ENCODE results near the gene DRC1.
"Not testable (repeated sequence)": the region's sequence is repeated elsewhere in the genome, so short reads cannot be mapped to it uniquely, and the experiment has no call there.

DRC1 gene

GRCh38 chr2:26401739-26402541 lies at the start of gene DRC1:
Gene DRC1 (plus strand): TSS chr2:26401920. CDS start chr2:26401990, 70 bp downstream.
- peak; percentile 71 for DNase-seq

- no peak for DNase-seq
These were observed 48.8 kb upstream of the DRC1 start for GRCh38 chr2:26352892-26353291.

GRCh38 chr2:26354469-26354868 lies 47.3 kb upstream of the DRC1 start:
- DNase-seq = not testable (repeated sequence)

GRCh38 chr2:26355038-26355995 lies 46.4 kb upstream of the DRC1 start:
- peak; percentile 64 for DNase-seq

- DNase-seq = no peak
These were observed 45.6 kb upstream of the DRC1 start for GRCh38 chr2:26356111-26356510.

GRCh38 chr2:26356771-26357170 lies 44.9 kb upstream of the DRC1 start:
- no peak for DNase-seq

- DNase-seq = no peak
These were observed 41.7 kb upstream of the DRC1 start for GRCh38 chr2:26359886-26360473.

GRCh38 chr2:26363323-26363722 lies 38.4 kb upstream of the DRC1 start:
- no peak for DNase-seq

- no peak for DNase-seq
These were observed 37.8 kb upstream of the DRC1 start for GRCh38 chr2:26363958-26364357.

GRCh38 chr2:26364669-26365068 lies 37.1 kb upstream of the DRC1 start:
- DNase-seq = no peak

- no peak for DNase-seq
These were observed 34.8 kb upstream of the DRC1 start for GRCh38 chr2:26366957-26367356.

GRCh38 chr2:26369664-26370063 lies 32.1 kb upstream of the DRC1 start:
- DNase-seq = not testable (repeated sequence)

- not testable (repeated sequence) for DNase-seq
These were observed 30.8 kb upstream of the DRC1 start for GRCh38 chr2:26370909-26371308.

GRCh38 chr2:26376799-26377198 lies 24.9 kb upstream of the DRC1 start:
- DNase-seq = no peak

GRCh38 chr2:26380281-26380680 lies 21.4 kb upstream of the DRC1 start:
- no peak for DNase-seq

- DNase-seq = no peak
These were observed 19.2 kb upstream of the DRC1 start for GRCh38 chr2:26382564-26382963.

GRCh38 chr2:26384183-26384582 lies 17.5 kb upstream of the DRC1 start:
- DNase-seq = no peak

- DNase-seq = no peak
These were observed 17.1 kb upstream of the DRC1 start for GRCh38 chr2:26384597-26384996.

- no peak for DNase-seq
These were observed 14.5 kb upstream of the DRC1 start for GRCh38 chr2:26387189-26387588.

GRCh38 chr2:26394694-26395093 lies 7.0 kb upstream of the DRC1 start:
- DNase-seq = no peak

- no peak for DNase-seq
These were observed 6.3 kb upstream of the DRC1 start for GRCh38 chr2:26395394-26395793.

- no peak for DNase-seq
These were observed 4.9 kb upstream of the DRC1 start for GRCh38 chr2:26396734-26397298.

- DNase-seq = peak; percentile 6
These were observed 1.8 kb upstream of the DRC1 start for GRCh38 chr2:26399771-26400376.
